Activated CD4-positive, alpha-beta T cell treated with anti-CD3 and anti-CD28 coated beads, Interleukin-2, amount 10 ng/mL, durations not matched to agents 24 days and 14 days (primary cell): ENCODE measurements around the gene RAD23A. TPM values are rescaled to one million over a fixed set of nuclear protein-coding genes. Genes with fewer than 3 reads are reported as not detected.
A peak's percentile ranks its signal among the peaks of the same experiment; 100 is the strongest.
"Not testable (repeated sequence)": the region's sequence is repeated elsewhere in the genome, so short reads cannot be mapped to it uniquely, and the experiment has no call there.

ENCODE experiments used
- DNase-seq: peaks from one replicate; pipeline ENCODE4 v3.0.0; 2022
- H3K27ac Mint-ChIP-seq: one replicate; pipeline ENCODE4 v1.8.0; 2022; ENCODE audit warnings: mild to moderate bottlenecking, mixed read lengths
- H3K27me3 Mint-ChIP-seq: one replicate; pipeline ENCODE4 v1.8.0; 2022; ENCODE audit warnings: mixed read lengths
- H3K36me3 Mint-ChIP-seq: one replicate; pipeline ENCODE4 v1.8.0; 2022; ENCODE audit warnings: low read depth, mild to moderate bottlenecking, mixed read lengths
- H3K4me1 Mint-ChIP-seq: one replicate; pipeline ENCODE4 v1.8.0; 2021; ENCODE audit warnings: mixed read lengths
- H3K4me3 Mint-ChIP-seq: one replicate; pipeline ENCODE4 v1.8.0; 2022; ENCODE audit warnings: mild to moderate bottlenecking, moderate library complexity, mixed read lengths
- H3K9me3 Mint-ChIP-seq: one replicate; pipeline ENCODE4 v1.8.0; 2021; ENCODE audit warnings: mixed read lengths
- intact Hi-C: fragments of 100-400 bp; cut with micrococcal nuclease; formaldehyde crosslinking; loops from one replicate; pipeline ENCODE4 v1.15.1; 2023
- total RNA-seq: library from RNA; stranded (reverse); gene quantifications from 2 replicates; pipeline ENCODE4 v1.2.3, GENCODE V29; 2022

The RAD23A gene
- total RNA-seq = 208 and 212 TPM in 2 replicates

- Mint-ChIP-seq H3K4me1 (peaks cover 39% of the 10 kb centered on the region), H3K4me3 (peak within 1 kb of the TSS; percentile 95), H3K27me3 (peaks cover 2% of the 10 kb centered on the region), H3K36me3 (peaks cover 85% of the 10 kb centered on the region), H3K9me3 (no peaks in the 10 kb centered on the region), H3K27ac (peak within 1 kb of the TSS; percentile 98)
- intact Hi-C loops = no loop called here
- DNase-seq = peak; percentile 100
Measured at GRCh38 chr19:12945479-12946091, at the start of gene RAD23A. Gene RAD23A, plus strand, starts transcription at chr19:12945862. Its CDS starts 87 bp downstream, at chr19:12945949.

- Mint-ChIP-seq H3K27me3 (no peaks in the 10 kb centered on the region), H3K9me3 (no peaks in the 10 kb centered on the region), H3K36me3 (peaks cover 37% of the 10 kb centered on the region), H3K4me1 (peaks cover 7% of the 10 kb centered on the region), H3K4me3 (no peak overlapping the region), H3K27ac (no peak overlapping the region)
- DNase-seq = no peak
- intact Hi-C loops = no loop called here
Measured at GRCh38 chr19:12896460-12896859, 49.2 kb upstream of the RAD23A start.

GRCh38 chr19:12899891-12900518 lies 45.7 kb upstream of the RAD23A start:
- peaks cover 22% of the 10 kb centered on the region for H3K36me3 Mint-ChIP-seq
- intact Hi-C loops = no loop called here
- no peak overlapping the region for H3K4me3 Mint-ChIP-seq
- no peaks in the 10 kb centered on the region for H3K27me3 Mint-ChIP-seq
- no peak overlapping the region for H3K27ac Mint-ChIP-seq
- no peaks in the 10 kb centered on the region for H3K4me1 Mint-ChIP-seq
- no peak for DNase-seq
- H3K9me3 Mint-ChIP-seq = no peaks in the 10 kb centered on the region

GRCh38 chr19:12907166-12907565 lies 38.5 kb upstream of the RAD23A start:
- Mint-ChIP-seq H3K36me3 (no peaks in the 10 kb centered on the region), H3K27ac (no peak overlapping the region), H3K27me3 (no peaks in the 10 kb centered on the region), H3K4me1 (no peaks in the 10 kb centered on the region), H3K4me3 (no peak overlapping the region), H3K9me3 (no peaks in the 10 kb centered on the region)
- intact Hi-C loops = no loop called here
- no peak for DNase-seq

GRCh38 chr19:12912571-12912970 lies 33.1 kb upstream of the RAD23A start:
- Mint-ChIP-seq H3K9me3 (no peaks in the 10 kb centered on the region), H3K27ac (no peak overlapping the region), H3K4me3 (no peak overlapping the region), H3K27me3 (no peaks in the 10 kb centered on the region), H3K36me3 (no peaks in the 10 kb centered on the region), H3K4me1 (peaks cover 16% of the 10 kb centered on the region)
- DNase-seq = no peak
- intact Hi-C loops = loop anchor here (10.0 kb wide), 1 partner anchor 1612 kb away; the partner anchor contains the start of gene TECR

- intact Hi-C loops = loop anchor here (10.0 kb wide), 1 partner anchor 1612 kb away; the partner anchor contains the start of gene TECR
- Mint-ChIP-seq H3K9me3 (no peaks in the 10 kb centered on the region), H3K4me1 (peaks cover 16% of the 10 kb centered on the region), H3K27ac (peak overlapping the region; percentile 70), H3K27me3 (no peaks in the 10 kb centered on the region), H3K4me3 (no peak overlapping the region), H3K36me3 (no peaks in the 10 kb centered on the region)
- no peak for DNase-seq
Measured at GRCh38 chr19:12913011-12913561, 32.6 kb upstream of the RAD23A start.

- Mint-ChIP-seq H3K27ac (peak overlapping the region; percentile 91), H3K9me3 (no peaks in the 10 kb centered on the region), H3K4me3 (peak overlapping the region; percentile 65), H3K4me1 (peaks cover 24% of the 10 kb centered on the region), H3K36me3 (peaks cover under 1% of the 10 kb centered on the region), H3K27me3 (peaks cover under 1% of the 10 kb centered on the region)
- intact Hi-C loops = loop anchor here (10.0 kb wide), 1 partner anchor 1611 kb away; the partner anchor contains the start of gene TECR
- DNase-seq = peak; percentile 88
Measured at GRCh38 chr19:12913851-12914690, 31.6 kb upstream of the RAD23A start.

- H3K36me3 Mint-ChIP-seq, H3K4me3 Mint-ChIP-seq, H3K9me3 Mint-ChIP-seq, H3K27ac Mint-ChIP-seq, H3K27me3 Mint-ChIP-seq, DNase-seq: not testable (repeated sequence)
- intact Hi-C loops = loop anchor here (10.0 kb wide), 1 partner anchor 1609 kb away; the partner anchor contains the start of gene TECR
- H3K4me1 Mint-ChIP-seq = peaks cover 32% of the 10 kb centered on the region
Measured at GRCh38 chr19:12915860-12916259, 29.8 kb upstream of the RAD23A start.

- Mint-ChIP-seq H3K4me3 (peak overlapping the region; percentile 80), H3K27ac (peak overlapping the region; percentile 95), H3K9me3 (no peaks in the 10 kb centered on the region), H3K27me3 (peaks cover 2% of the 10 kb centered on the region), H3K36me3 (peaks cover 14% of the 10 kb centered on the region), H3K4me1 (peaks cover 30% of the 10 kb centered on the region)
- no peak for DNase-seq
- intact Hi-C loops = loop anchor here (2.0 to 10.0 kb wide), 3 partner anchors 15 to 1607 kb away; partner anchors contain the start of genes FARSA, GCDH and TECR
Measured at GRCh38 chr19:12918253-12918652, 27.4 kb upstream of the RAD23A start.

GRCh38 chr19:12921047-12921446 lies 24.6 kb upstream of the RAD23A start:
- peak; percentile 57 for DNase-seq
- Mint-ChIP-seq H3K9me3 (no peaks in the 10 kb centered on the region), H3K27me3 (peaks cover 2% of the 10 kb centered on the region), H3K4me3 (no peak overlapping the region), H3K36me3 (peaks cover 36% of the 10 kb centered on the region), H3K4me1 (peaks cover 16% of the 10 kb centered on the region), H3K27ac (no peak overlapping the region)
- intact Hi-C loops = no loop called here

- Mint-ChIP-seq H3K9me3 (no peaks in the 10 kb centered on the region), H3K27me3 (peaks cover 2% of the 10 kb centered on the region), H3K36me3 (peaks cover 47% of the 10 kb centered on the region), H3K4me1 (peaks cover 16% of the 10 kb centered on the region), H3K27ac (no peak overlapping the region), H3K4me3 (no peak overlapping the region)
- intact Hi-C loops = no loop called here
- DNase-seq = peak; percentile 54
Measured at GRCh38 chr19:12922959-12923358, 22.7 kb upstream of the RAD23A start.

GRCh38 chr19:12924621-12925310 lies 20.9 kb upstream of the RAD23A start:
- H3K36me3 Mint-ChIP-seq = peaks cover 60% of the 10 kb centered on the region

More at GRCh38 chr19:12924621-12925310, 20.9 kb upstream of the RAD23A start:
- intact Hi-C loops = no loop called here
- Mint-ChIP-seq H3K4me1 (peaks cover 4% of the 10 kb centered on the region), H3K9me3 (no peaks in the 10 kb centered on the region), H3K4me3 (no peak overlapping the region), H3K27ac (no peak overlapping the region), H3K27me3 (no peaks in the 10 kb centered on the region)
- DNase-seq = peak; percentile 52
